Fibroblast of peridontal ligament (primary cell): ENCODE results near the gene TMA7.
"Not testable (repeated sequence)": the region's sequence is repeated elsewhere in the genome, so short reads cannot be mapped to it uniquely, and the experiment has no call there.

Source experiments
- DNase-seq: peaks from one replicate; pipeline ENCODE4 v3.0.0-alpha.2; 2010; ENCODE audit errors: extremely low read depth

Gene TMA7

DNA sequence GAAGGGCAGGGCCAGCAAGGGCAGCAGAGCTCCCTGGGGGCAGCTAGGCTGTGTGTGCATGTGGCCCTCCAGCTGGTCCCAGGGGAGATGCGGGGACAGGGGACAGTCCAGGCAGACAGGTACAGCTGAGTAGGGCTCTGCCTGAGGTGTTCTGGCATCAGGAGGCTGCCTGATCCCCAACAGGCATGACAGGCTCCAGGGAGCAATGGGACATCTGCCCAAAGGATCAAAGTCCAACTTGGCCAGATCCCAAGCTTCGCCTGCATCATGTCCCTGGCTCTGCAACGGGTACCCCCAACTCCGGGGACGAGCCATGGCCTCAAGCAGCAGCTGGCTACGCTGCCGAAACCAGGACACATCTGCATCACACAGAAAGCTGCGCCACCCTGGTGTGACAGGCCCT, 28.3 kb downstream of the TMA7 start:
- no peak for DNase-seq

DNA sequence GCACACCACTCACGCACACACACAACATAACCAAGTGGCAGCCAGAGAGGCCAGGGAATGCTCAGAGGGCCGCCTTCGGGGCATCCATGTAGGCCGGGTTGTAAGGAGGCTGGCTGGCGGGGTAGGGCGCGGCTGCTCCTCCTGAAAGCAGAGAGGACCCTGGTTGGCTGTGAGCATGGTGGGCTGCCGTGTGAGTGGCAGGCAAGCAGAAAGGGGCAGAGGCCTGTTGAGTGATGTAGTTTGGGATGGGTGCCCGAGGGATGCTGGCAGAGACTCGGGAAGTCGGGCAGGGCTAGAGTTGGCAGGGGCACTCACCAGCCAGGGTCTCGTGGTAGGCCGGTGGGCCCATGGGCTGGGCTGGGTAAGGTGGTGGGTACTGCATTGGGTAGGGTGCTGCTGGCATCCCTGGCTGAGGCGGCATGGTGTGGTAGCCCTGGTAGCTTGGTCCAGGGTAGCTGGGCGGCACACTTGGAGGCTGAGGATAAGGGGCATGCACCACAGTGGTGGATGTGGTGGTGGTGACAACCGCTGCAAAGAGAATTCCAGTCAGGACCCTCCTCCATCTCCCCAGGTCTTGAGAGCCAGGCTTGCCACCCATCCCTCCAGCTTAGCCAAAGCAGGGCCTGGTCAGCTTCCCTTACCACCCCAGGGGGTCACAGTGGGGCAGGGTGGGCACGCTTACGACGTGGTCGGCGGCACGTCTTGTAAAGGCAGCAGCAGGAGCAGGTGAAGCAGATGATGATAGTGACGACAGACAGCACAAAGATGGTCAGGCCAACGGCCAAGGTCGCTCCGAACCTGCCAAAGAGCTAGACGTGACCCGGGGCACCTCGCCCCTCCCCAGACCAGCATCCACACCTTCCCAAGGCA, 29.2 kb downstream of the TMA7 start:
- no peak for DNase-seq

DNA sequence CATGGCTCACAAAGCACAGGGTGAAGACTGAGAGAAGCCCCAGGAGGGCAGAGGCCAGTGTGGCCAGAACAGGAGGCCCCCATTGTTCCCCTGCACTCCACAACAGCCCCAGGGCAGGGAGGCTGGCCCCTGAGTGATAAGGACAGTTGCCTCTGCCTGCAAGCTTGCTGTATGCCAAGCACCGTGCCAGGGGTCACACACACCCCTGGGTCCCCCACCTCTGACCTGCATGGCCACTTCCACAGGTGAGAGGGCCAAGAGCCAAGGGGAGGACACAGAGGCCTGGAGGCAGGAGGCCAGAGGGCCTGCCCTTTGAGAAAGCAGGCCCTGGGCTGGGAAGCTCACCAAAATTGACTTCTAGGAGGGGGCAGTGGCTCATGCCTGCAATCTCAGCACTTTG, 30.2 kb downstream of the TMA7 start:
- DNase-seq = no peak

DNA sequence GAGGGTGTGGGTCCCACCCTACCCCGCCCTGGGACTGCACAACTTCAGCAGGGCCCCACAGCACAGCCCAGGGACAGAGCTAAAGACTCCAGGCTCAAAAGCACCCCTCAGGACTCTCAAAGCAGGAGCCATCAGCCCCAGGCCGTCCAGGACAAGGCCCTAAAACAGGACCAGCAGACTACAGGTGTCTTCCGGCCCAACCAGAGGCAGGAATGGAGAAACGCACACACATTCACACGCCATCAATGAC, 32.5 kb downstream of the TMA7 start:
- DNase-seq = no peak

DNA sequence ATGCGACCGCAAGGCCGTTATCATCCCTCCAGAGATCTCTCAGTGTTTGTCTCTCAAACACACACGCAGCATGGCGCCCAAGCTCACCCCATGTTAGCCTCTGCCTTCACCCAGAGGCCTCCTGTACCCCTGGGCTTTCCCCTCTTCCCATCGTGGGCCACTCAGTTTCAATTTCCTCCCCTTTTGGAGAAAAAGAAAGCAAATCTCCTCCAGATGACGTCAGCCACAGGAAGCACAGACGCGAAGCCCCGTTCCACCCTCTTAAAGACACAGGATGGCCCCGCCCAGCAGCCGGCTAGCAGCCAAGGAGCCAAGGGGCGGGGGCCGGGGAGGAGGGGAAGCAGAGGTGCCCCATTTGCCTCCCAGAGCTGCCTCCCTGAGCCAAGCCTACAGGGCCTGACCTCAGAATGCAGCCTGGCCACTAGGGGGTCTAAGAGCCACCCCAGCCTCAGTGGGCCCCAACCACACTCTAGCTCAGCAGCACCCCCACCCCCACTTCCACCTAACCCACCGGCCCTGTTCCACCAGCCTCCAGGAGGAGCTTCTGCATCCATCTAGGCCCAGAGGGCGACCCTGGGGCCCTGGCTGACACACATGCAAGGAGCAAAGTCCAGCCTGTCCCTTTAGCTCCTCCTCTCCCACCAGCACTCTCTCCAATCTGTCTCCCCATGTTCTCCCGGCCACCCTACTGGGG, 33.0 kb downstream of the TMA7 start:
- peak; percentile 92 for DNase-seq

DNA sequence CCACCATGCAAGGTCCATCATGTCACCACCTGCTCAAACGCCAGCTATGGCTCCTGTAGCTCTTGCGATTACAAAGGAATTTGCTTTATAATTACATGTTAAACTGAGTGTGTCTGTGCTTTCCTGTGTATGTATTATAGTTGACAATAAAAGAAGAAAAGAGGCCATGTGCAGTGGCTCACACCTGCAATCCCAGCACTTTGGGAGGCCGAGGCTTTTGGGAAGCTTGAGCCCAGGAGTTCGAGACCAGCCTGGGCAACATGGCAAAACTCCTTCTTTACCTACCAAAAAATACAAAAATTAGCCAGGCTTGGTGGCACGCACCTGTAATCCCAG, 33.5 kb downstream of the TMA7 start:
- no peak for DNase-seq

DNA sequence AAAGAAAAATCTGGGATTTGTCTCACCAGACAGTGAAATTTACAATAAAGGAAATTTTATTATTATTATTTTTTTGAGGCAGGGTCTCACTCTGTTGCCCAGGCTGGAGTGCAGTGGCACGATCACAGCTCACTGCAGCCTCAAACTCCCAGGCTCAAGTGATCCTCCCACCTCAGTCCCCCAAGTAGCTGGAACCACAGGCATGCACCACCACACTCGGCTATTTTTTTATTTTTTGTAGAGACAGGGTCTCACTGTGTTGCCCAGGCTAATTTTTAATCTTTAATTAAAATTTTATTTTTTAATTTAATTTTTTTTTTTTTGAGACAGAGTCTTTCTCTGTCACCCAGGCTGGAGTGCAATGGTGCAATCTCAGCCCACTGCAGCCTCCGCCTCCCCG, 34.0 kb downstream of the TMA7 start:
- not testable (repeated sequence) for DNase-seq

DNA sequence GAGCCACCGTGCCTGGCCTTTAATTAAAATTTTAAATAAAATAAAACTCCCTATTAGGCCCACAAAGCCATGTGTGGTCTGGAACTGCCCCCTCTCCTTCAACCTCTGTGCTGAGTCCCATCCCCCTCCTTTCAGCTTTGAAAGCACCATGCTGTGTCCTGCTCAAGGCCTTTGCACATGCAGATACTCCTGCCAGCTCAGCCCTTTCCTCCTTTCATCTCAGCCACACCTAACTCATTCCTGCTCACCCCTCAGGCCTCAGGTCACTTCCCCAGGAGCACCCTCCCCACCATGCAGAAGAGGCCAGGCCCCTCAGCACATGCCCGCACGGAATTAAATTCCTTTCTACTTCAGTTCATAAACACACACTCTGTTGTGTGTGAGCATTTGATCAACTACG, 34.6 kb downstream of the TMA7 start:
- DNase-seq = no peak

DNA sequence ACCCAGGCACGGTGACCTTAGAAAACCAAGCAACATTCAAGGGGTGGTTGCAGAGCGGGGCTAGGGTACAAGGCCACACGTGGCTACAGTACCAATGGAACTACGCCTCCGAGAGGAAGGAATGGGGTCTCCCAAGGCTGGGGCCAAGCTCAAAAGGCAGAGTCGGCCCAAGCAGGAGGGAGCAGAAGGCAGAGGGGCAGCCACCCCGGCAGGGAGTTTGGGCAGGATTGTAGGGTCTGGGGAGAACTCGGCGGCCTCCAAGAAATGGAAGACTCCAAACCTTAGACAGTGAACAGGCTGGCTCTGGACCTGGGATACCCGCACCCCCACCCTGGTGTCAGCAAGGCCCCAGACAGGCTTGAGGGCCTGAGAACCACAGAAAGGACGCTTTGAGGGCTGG, 35.1 kb downstream of the TMA7 start:
- DNase-seq = no peak

DNA sequence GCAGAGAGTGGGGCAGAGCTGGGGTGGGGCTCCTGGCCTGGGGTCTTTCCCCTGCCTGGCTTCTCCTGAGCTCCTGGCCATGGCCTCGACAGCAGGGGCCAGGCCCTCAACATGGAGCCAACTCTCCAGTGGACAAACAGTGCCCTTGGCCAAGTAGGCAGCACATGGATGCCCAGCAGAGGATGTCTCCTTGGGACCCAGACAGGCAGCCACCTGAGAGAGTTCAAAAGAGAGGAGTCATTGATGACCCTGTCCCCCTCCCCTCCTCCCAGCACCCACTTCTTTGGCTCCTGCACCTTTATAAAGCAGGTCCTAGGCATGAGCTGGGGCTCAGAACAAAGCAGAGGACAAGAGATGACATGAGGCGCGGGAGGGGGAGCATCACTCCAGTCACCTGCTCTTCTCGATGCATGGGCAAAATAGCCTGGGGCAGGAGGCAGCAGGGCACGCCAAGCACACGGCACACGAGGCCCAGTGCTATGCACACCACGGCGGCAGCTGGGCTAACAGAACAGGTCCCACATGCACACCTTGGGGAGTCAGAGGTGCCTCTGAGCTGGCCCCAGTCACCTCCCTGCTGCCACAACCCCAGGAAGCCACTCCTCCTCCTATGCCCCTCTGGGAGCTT, 36.5 kb downstream of the TMA7 start:
- no peak for DNase-seq

DNA sequence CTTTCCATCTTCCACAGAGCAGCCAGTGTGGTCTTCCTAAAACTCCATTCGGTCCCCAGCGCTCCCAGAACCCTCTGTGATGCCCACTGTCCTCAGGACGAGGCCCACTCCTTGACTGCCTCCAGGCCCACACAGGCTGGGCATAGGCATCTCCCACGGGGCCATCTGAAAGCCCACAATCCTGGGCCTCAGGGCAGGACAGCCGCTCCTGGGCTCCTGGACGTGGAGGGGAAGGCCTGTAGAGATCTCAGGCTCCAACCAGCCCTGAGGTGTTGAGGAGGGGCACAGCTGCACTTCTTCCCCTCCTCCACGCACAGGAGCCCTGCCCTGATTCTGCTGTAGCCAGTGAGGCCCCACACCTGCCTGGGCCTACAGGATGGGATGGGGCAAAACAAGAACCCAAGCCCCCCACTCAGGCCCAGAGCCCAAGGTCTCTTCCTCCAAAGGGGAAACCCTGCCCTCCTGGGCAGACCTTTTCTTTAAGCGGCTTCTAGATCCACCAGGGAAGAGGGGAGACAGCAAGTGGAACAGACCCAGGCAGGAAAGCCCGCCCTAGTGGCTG, 38.0 kb downstream of the TMA7 start:
- DNase-seq = no peak

DNA sequence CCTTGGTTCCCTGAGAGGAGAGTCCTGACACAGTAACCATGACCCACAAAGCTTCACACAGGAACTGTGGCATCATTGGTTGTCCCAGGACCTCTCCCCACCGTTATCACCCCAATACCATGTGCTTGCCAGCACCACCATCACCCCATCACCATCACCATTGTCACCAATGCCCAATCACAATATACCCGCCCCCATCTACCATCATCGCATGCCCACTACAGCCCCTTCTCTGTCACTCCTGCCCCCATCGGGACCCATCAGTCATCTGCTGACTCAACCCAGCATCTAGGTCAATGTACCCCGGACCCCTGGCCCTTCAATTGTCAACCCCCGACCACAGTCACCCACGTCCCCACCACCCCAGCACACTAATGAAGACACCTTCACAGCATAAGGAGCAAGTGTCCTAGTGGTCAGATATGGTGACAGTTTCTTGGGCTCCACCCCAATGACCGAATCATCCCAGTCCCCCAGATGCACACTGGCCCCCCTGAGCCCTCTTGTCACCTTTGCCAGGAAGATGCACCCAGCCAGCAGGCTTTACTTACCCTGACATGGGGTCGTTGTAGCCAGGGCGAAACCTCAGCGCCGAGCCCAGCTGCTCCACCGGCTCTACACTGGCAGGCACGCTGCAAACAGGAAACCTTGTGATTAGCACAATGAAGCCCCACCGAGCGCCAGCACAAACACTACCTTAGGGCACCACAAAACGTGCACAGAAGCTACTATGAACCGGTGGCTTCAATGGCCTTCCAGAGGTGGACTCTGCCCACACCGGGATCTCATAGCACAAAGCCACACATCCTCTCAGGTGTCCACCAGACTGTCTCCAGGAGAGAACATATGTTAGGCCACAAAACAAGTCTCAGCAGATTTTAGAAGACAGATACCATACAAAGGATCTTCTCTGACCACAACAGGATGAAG, 38.8 kb downstream of the TMA7 start:
- DNase-seq = no peak

DNA sequence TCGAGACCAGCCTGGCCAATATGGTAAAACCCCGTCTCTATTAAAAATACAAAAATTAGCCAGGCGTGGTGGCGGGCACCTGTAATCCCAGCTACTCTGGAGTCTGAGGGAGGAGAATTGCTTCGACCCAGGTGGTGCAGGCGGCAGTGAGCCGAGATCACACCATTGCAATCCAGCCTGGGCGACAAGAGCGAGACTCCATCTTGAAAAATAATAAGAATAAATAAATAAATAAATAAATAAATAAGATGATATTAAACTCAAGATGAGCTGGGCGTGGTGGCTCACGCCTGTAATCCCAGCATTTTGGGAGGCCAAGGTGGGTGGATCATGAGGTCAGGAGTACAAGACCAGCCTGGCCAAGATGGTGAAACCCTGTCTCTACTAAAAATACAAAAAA, 40.8 kb downstream of the TMA7 start:
- not testable (repeated sequence) for DNase-seq

DNA sequence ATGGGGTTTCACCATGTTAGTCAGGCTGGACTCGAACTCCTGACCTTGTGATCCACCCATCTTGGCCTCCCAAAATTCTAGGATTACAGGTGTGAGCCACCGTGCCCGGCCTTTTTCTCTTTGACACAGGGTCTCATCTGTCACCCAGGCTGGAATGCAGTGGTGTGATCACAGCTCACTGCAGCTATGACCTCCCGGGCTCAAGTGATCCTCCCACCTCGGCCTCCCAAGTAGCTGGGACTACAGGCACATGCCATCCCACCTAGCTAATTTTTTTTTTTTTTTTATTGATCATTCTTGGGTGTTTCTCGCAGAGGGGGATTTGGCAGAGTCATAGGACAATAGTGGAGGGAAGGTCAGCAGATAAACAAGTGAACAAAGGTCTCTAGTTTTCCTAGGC, 42.8 kb downstream of the TMA7 start:
- DNase-seq = not testable (repeated sequence)

DNA sequence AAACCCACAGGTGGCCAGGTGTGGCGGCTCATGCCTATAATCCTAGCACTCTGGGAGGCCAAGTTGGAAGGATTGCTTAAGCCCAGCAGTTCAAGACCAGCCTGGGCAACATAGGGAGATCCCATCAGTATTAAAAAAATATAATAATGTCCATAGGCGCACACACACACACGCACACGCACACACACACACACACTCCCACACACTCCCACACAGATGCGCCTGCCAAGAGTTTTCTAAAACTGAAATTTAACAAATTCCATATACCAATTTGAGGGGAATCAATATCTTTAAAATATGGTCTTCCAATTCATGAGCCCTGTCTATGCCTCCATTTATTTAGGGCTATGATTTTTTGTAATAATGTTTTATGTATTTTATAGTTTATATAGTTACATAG, 46.9 kb downstream of the TMA7 start:
- DNase-seq = no peak

DNA sequence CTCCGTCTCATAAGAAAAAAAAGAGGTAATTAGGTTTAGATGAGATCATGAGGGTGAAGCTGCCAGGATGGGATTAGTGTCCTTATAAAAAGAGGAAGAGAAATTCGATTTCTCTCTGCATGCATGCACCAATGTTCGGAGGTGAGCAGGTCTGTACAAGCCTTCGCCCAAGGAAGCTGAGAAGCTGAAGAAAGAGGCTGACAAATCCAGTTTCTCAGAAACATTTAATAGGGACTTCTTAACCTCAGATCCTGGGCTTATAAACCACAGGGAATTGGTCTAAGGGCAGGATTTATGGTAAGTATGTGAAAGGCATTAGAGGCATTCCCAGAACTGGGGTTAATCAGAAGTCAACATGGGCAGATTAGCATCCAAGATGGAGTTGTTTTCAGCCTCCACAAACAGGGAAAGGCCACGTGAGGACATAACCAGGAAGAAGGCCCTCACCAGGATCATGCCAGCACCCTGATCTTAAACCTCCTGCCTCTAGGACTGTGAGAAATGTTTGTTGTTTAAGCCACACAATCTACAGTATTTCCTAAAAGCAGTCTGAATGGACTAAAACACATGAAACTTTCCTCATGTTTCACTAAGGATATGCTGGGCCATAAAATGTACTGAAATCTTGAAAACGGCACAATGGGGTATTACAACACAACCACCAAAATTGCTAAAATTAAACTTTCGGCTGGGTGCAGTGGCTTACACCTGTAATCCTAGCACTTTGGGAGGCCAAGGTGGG, 52.6 kb downstream of the TMA7 start:
- DNase-seq = peak; percentile 47

DNA sequence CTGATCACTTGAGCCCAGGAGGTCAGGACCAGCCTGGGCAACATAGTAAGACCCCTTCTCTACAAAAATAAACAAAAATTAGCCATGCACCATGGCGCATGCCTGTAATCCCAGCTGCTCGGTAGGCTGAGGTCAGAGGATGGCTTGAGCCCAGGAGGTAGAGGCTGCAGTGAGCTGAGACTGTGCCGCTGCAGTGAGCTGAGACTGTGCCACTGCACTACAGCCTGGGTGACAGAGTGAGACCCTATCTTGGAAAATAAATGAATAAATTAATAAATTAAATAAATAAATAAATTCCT, 53.1 kb downstream of the TMA7 start:
- no peak for DNase-seq
